ENCODE results near the gene PLCB3. TPM values are rescaled to one million over a fixed set of nuclear protein-coding genes. Genes with fewer than 3 reads are reported as not detected.

The PLCB3 gene
- total and polyA plus RNA-seq, 2 of the 13 experiments (the other 11 are each of a cell fraction or from before 2014, with no cell fraction given) = 7.5 to 13.8 TPM

- no peak for TF ChIP-seq XBP1 (CRISPR knock-in tag; IDR thresholded peaks at IDR 0.05)
- TF ChIP-seq GTF3A (CRISPR knock-in tag; conservative IDR thresholded peaks at IDR 0.05) = no peak
- peak; percentile 93 for TF ChIP-seq ARID2 (CRISPR knock-in tag; IDR thresholded peaks at IDR 0.05; ENCODE audit: borderline replicate concordance)
- TF ChIP-seq TBL1XR1 (IDR thresholded peaks at IDR 0.05; ENCODE audit: borderline replicate concordance, low read length, partially characterized antibody) = no peak
- no peak for TF ChIP-seq ZNF124 (CRISPR knock-in tag; IDR thresholded peaks at IDR 0.05)
- no peak for TF ChIP-seq CEBPB (IDR thresholded peaks at IDR 0.05; ENCODE audit: borderline replicate concordance, low read depth, low read length)
- no peak for TF ChIP-seq ZMAT5 (CRISPR knock-in tag; IDR thresholded peaks at IDR 0.05; ENCODE audit: borderline replicate concordance, low read depth)
- TF ChIP-seq RFXANK (CRISPR knock-in tag; IDR thresholded peaks at IDR 0.05) = no peak; the same call in 1 of the 2 replicates
- 0 out of 2 replicates have a peak, but pooled peaks have one; percentile 29 for TF ChIP-seq BRF2 (CRISPR knock-in tag; IDR thresholded peaks at IDR 0.05)
- TF ChIP-seq ZNF432 (CRISPR knock-in tag; IDR thresholded peaks at IDR 0.05; ENCODE audit: borderline replicate concordance) = no peak
- TF ChIP-seq ZNF646 (CRISPR knock-in tag; IDR thresholded peaks at IDR 0.05) = no peak; the same call in 1 of the 2 replicates
- TF ChIP-seq ZBTB42 (CRISPR knock-in tag; IDR thresholded peaks at IDR 0.05) = no peak
- no peak for TF ChIP-seq RNF2 (conservative IDR thresholded peaks at IDR 0.05; ENCODE audit: low read depth)
- TF ChIP-seq FOXA3 (CRISPR knock-in tag; IDR thresholded peaks at IDR 0.05) = no peak
- no peak for TF ChIP-seq GRHL1 (CRISPR knock-in tag; conservative IDR thresholded peaks at IDR 0.05)
- peak; percentile 62 for TF ChIP-seq HNRNPLL (IDR thresholded peaks at IDR 0.05; ENCODE audit: low read depth, low read length, poor library complexity, severe bottlenecking)
- no peak for TF ChIP-seq ZFP36 (IDR thresholded peaks at IDR 0.05; ENCODE audit: borderline replicate concordance, low read depth, low read length, partially characterized antibody)
- TF ChIP-seq ZNF253 (CRISPR knock-in tag; IDR thresholded peaks at IDR 0.05; ENCODE audit: borderline replicate concordance) = no peak
- no peak for TF ChIP-seq IRF2 (CRISPR knock-in tag; IDR thresholded peaks at IDR 0.05)
- no peak for TF ChIP-seq ZNF556 (CRISPR knock-in tag; IDR thresholded peaks at IDR 0.05; ENCODE audit: borderline replicate concordance)
- TF ChIP-seq GTF2F1 (IDR thresholded peaks at IDR 0.05; ENCODE audit: low read length) = no peak
These were observed 21.0 kb upstream of the PLCB3 start, which contains the start of gene DNAJC4 (continued) for GRCh38 chr11:64230171-64230984.
